ENCODE results near the gene NEIL1.
"Not testable (repeated sequence)": the region's sequence is repeated elsewhere in the genome, so short reads cannot be mapped to it uniquely, and the experiment has no call there.

Gene NEIL1

GRCh38 chr15:75335705-75336355, 11.0 kb upstream of the NEIL1 start, which contains the start of gene COMMD4:
TSS of gene COMMD4 (plus strand) at chr15:75336063. CDS start at chr15:75336090, 27 bp downstream.
- Histone ChIP-seq H3K27me3 (ENCODE audit: control insufficient read depth, insufficient read depth, low read length) (no peaks in the 10 kb centered on the region), H3K4me1 (ENCODE audit: control insufficient read depth, insufficient read depth, low read length) (peaks cover 8% of the 10 kb centered on the region)

GRCh38 chr15:75338661-75339240, 8.1 kb upstream of the NEIL1 start:
- no peak overlapping the region for H3K9ac ChIP-seq (ENCODE audit: low read length)
- H3K4me1 ChIP-seq (ENCODE audit: control insufficient read depth, insufficient read depth, low read length), result peaks cover 8% of the 10 kb centered on the region
- no peaks in the 10 kb centered on the region for H3K27me3 ChIP-seq (ENCODE audit: control insufficient read depth, insufficient read depth, low read length)
- no peaks in the 10 kb centered on the region for H3K9me3 ChIP-seq (ENCODE audit: control insufficient read depth, low read length)
- H3K36me3 ChIP-seq (ENCODE audit: control insufficient read depth, insufficient read depth, low read length), result no peaks in the 10 kb centered on the region
- H3K4me3 ChIP-seq (ENCODE audit: low read length), result no peak overlapping the region

More at GRCh38 chr15:75335705-75336355, 11.0 kb upstream of the NEIL1 start, which contains the start of gene COMMD4:
- peak within 1 kb of the TSS; percentile 83 for H3K9ac ChIP-seq (ENCODE audit: low read length)
- no peaks in the 10 kb centered on the region for H3K9me3 ChIP-seq (ENCODE audit: control insufficient read depth, low read length)
- no peaks in the 10 kb centered on the region for H3K36me3 ChIP-seq (ENCODE audit: control insufficient read depth, insufficient read depth, low read length)
- H3K4me3 ChIP-seq (ENCODE audit: low read length), result peak within 1 kb of the TSS; percentile 53

GRCh38 chr15:75339531-75340240, 7.2 kb upstream of the NEIL1 start:
- Histone ChIP-seq H3K27me3 (ENCODE audit: control insufficient read depth, insufficient read depth, low read length) (no peaks in the 10 kb centered on the region), H3K4me3 (ENCODE audit: low read length) (no peak overlapping the region), H3K9ac (ENCODE audit: low read length) (no peak overlapping the region), H3K36me3 (ENCODE audit: control insufficient read depth, insufficient read depth, low read length) (no peaks in the 10 kb centered on the region), H3K4me1 (ENCODE audit: control insufficient read depth, insufficient read depth, low read length) (peaks cover 8% of the 10 kb centered on the region), H3K9me3 (ENCODE audit: control insufficient read depth, low read length) (no peaks in the 10 kb centered on the region)

- no peak overlapping the region for H3K4me3 ChIP-seq (ENCODE audit: low read length)
- H3K4me1 ChIP-seq (ENCODE audit: control insufficient read depth, insufficient read depth, low read length), result peaks cover 7% of the 10 kb centered on the region
- H3K27me3 ChIP-seq (ENCODE audit: control insufficient read depth, insufficient read depth, low read length), result no peaks in the 10 kb centered on the region
- H3K36me3 ChIP-seq (ENCODE audit: control insufficient read depth, insufficient read depth, low read length), result no peaks in the 10 kb centered on the region
- H3K9me3 ChIP-seq (ENCODE audit: control insufficient read depth, low read length), result no peaks in the 10 kb centered on the region
- no peak overlapping the region for H3K9ac ChIP-seq (ENCODE audit: low read length)
These were observed 4.6 kb upstream of the NEIL1 start for GRCh38 chr15:75342221-75342620.

GRCh38 chr15:75343953-75344352, 2.9 kb upstream of the NEIL1 start:
- H3K4me3 ChIP-seq (ENCODE audit: low read length); H3K9ac ChIP-seq (ENCODE audit: low read length); H3K9me3 ChIP-seq (ENCODE audit: control insufficient read depth, low read length); H3K27me3 ChIP-seq (ENCODE audit: control insufficient read depth, insufficient read depth, low read length); H3K36me3 ChIP-seq (ENCODE audit: control insufficient read depth, insufficient read depth, low read length): not testable (repeated sequence)
- H3K4me1 ChIP-seq (ENCODE audit: control insufficient read depth, insufficient read depth, low read length), result peaks cover 14% of the 10 kb centered on the region

- Histone ChIP-seq H3K27me3 (ENCODE audit: control insufficient read depth, insufficient read depth, low read length) (no peaks in the 10 kb centered on the region), H3K9me3 (ENCODE audit: control insufficient read depth, low read length) (no peaks in the 10 kb centered on the region), H3K9ac (ENCODE audit: low read length) (peak overlapping the region; percentile 85), H3K36me3 (ENCODE audit: control insufficient read depth, insufficient read depth, low read length) (no peaks in the 10 kb centered on the region), H3K4me3 (ENCODE audit: low read length) (peak overlapping the region; percentile 80), H3K4me1 (ENCODE audit: control insufficient read depth, insufficient read depth, low read length) (peaks cover 18% of the 10 kb centered on the region)
These were observed 589 bp downstream of the NEIL1 start for GRCh38 chr15:75347222-75348033.

GRCh38 chr15:75348034-75348561, 1.3 kb downstream of the NEIL1 start:
- peak overlapping the region; percentile 85 for H3K9ac ChIP-seq (ENCODE audit: low read length)

GRCh38 chr15:75348562-75349350, 1.9 kb downstream of the NEIL1 start:
- no peaks in the 10 kb centered on the region for H3K9me3 ChIP-seq (ENCODE audit: control insufficient read depth, low read length)
- H3K4me3 ChIP-seq (ENCODE audit: low read length), result peak overlapping the region; percentile 80
- no peaks in the 10 kb centered on the region for H3K36me3 ChIP-seq (ENCODE audit: control insufficient read depth, insufficient read depth, low read length)
- no peaks in the 10 kb centered on the region for H3K27me3 ChIP-seq (ENCODE audit: control insufficient read depth, insufficient read depth, low read length)
- peaks cover 18% of the 10 kb centered on the region for H3K4me1 ChIP-seq (ENCODE audit: control insufficient read depth, insufficient read depth, low read length)
- H3K9ac ChIP-seq (ENCODE audit: low read length), result peak overlapping the region; percentile 85

More at GRCh38 chr15:75348034-75348561, 1.3 kb downstream of the NEIL1 start:
- Histone ChIP-seq H3K27me3 (ENCODE audit: control insufficient read depth, insufficient read depth, low read length) (no peaks in the 10 kb centered on the region), H3K36me3 (ENCODE audit: control insufficient read depth, insufficient read depth, low read length) (no peaks in the 10 kb centered on the region), H3K4me3 (ENCODE audit: low read length) (peak overlapping the region; percentile 80), H3K9me3 (ENCODE audit: control insufficient read depth, low read length) (no peaks in the 10 kb centered on the region), H3K4me1 (ENCODE audit: control insufficient read depth, insufficient read depth, low read length) (peaks cover 18% of the 10 kb centered on the region)

- H3K9ac ChIP-seq (ENCODE audit: low read length); H3K36me3 ChIP-seq (ENCODE audit: control insufficient read depth, insufficient read depth, low read length); H3K9me3 ChIP-seq (ENCODE audit: control insufficient read depth, low read length); H3K27me3 ChIP-seq (ENCODE audit: control insufficient read depth, insufficient read depth, low read length); H3K4me3 ChIP-seq (ENCODE audit: low read length): not testable (repeated sequence)
- H3K4me1 ChIP-seq (ENCODE audit: control insufficient read depth, insufficient read depth, low read length), result peaks cover 18% of the 10 kb centered on the region
These were observed 2.5 kb downstream of the NEIL1 start for GRCh38 chr15:75349351-75349669.

GRCh38 chr15:75349851-75350588, 3.2 kb downstream of the NEIL1 start:
- Histone ChIP-seq H3K9me3 (ENCODE audit: control insufficient read depth, low read length) (no peaks in the 10 kb centered on the region), H3K4me1 (ENCODE audit: control insufficient read depth, insufficient read depth, low read length) (peaks cover 18% of the 10 kb centered on the region), H3K27me3 (ENCODE audit: control insufficient read depth, insufficient read depth, low read length) (no peaks in the 10 kb centered on the region), H3K36me3 (ENCODE audit: control insufficient read depth, insufficient read depth, low read length) (no peaks in the 10 kb centered on the region), H3K9ac (ENCODE audit: low read length) (no peak overlapping the region), H3K4me3 (ENCODE audit: low read length) (no peak overlapping the region)

Measured in mucosa of stomach (tissue), 1 donor.